GM12892 (cell line): ENCODE measurements around the gene MIA3.

Source experiments
- DNase-seq: peaks from one replicate; pipeline ENCODE4 v3.0.0; 2011; ENCODE audit not compliant: insufficient read length
- FAIRE-seq: peaks from 2 replicates; lab custom pipeline; 2011; peaks lifted over from hg19 to GRCh38; lab: Jason Lieb, UNC
- POLR2A ChIP-seq: IDR thresholded peaks from 2 replicates; pipeline ENCODE4 v1.6.1; 2011; ENCODE audit warnings: low read depth, low read length, control low read depth
- POLR2AphosphoS5 ChIP-seq: IDR thresholded peaks from 2 replicates; pipeline ENCODE4 v1.6.1; 2011; ENCODE audit warnings: low read depth, low read length, control low read depth
- TAF1 ChIP-seq: IDR thresholded peaks from 2 replicates; pipeline ENCODE4 v1.6.1; 2011; ENCODE audit warnings: low read depth, mild to moderate bottlenecking, control low read depth, low read length, borderline replicate concordance

MIA3 gene

GRCh38 chr1:222712253-222713090 lies 94.6 kb downstream of the MIA3 start, which contains the start of the genes AIDA and BROX:
AIDA (minus strand) TSS chr1:222712491; CDS start chr1:222712317, 174 bp downstream.
BROX (plus strand) TSS chr1:222712564; CDS start chr1:222715700, 3,136 bp downstream.
- TF ChIP-seq TAF1, result no peak
- peak; percentile 56; the same call in 1 of the 2 replicates for TF ChIP-seq POLR2A
- DNase-seq, result peak; percentile 77
- FAIRE-seq, result peak; percentile 88

DNA sequence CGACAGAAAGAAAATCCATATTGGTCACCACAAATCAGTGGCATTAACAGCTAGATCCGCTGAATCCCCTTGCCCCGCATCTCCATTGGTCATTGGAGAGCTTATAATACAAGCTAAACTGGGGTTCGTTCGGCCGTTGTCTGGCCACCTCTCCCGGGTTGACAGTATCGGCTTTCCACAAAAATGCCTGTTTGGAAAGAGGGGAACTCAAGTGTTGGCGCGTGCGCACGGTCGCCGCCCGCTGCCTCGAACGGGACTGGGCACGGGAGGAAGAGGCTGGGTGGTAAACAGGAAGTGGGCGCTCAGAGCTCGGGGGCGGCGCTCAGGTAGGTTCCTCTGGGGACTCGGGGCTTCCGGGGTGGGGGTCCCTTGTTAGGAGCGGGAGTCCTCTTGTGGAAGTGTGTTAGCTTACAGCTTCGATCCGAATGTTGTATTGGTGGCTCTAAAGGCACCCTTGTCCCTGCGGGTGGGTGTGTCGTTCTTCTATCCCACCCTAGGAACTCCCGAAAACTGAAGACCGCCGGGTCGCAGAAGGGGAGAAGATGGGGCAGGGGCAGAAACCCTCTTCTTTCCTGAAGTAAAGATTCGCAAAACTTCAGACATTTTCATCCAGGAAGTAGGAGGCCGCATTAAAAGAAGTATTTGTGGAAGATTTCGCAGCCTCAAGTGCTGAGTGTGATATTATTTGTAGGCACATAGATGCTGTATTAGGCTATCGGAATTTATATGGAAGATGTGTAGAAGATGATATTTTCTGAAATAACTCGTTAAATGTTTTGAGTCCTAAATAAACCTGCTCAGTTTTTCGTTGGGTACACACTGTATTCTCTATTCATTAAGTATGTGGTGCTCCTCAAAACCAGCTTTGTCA lies 95.4 kb downstream of the MIA3 start:
- TF ChIP-seq POLR2AphosphoS5 (no peak), POLR2A (peak; percentile 62), TAF1 (peak; percentile 84)
- FAIRE-seq, result peak; percentile 97
- DNase-seq, result peak; percentile 60

DNA sequence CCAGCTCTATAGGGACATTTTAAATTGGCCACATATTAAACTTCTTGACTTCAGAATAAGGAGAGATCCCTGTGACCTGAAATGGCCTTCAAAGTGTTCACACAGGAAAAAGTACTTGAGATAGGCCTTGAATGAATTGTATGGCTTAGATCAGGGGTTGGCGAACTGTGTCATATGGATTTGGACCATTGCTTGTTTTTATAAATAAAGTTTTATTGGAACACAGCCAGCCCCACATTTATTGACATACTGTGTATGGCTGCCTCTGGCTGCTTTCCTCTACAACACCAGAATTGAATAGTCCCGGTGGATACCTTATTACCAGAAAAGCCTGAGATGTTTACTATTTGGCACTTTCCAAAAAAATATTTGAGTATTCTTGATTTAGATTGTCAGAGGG lies 98.5 kb downstream of the MIA3 start:
- FAIRE-seq (no peak), DNase-seq (no peak)
- no peak for TF ChIP-seq TAF1
- no peak for TF ChIP-seq POLR2A
- no peak for TF ChIP-seq POLR2AphosphoS5
